BLaER1 treated with 17β-estradiol and CSF1 and Interleukin-3, amounts not matched to agents 10 nM and 100 nM (cell line): ENCODE results near the gene SPOCK2.

ENCODE experiments used
- H3K27ac ChIP-seq, 11 experiments: shearing (Covaris generic); formaldehyde crosslinking; 2 replicates each; pipeline ENCODE4 v1.8.1; 2022
- H3K27me3 ChIP-seq, 11 experiments: shearing (Covaris generic); formaldehyde crosslinking; 2 replicates each; pipeline ENCODE4 v1.8.1; 2022
- H3K36me3 ChIP-seq, 11 experiments: shearing (Covaris generic); formaldehyde crosslinking; 2 replicates each; pipeline ENCODE4 v1.8.1; 2022
- H3K4me1 ChIP-seq, 10 experiments: shearing (Covaris generic); formaldehyde crosslinking; 2 replicates each; pipeline ENCODE4 v1.8.1; 2022
- H3K4me2 ChIP-seq, 11 experiments: shearing (Covaris generic); formaldehyde crosslinking; 2 replicates each; pipeline ENCODE4 v1.8.1; 2022
- H3K4me3 ChIP-seq, 10 experiments: shearing (Covaris generic); formaldehyde crosslinking; 2 replicates each; pipeline ENCODE4 v1.8.1; 2022
- H3K9ac ChIP-seq, 11 experiments: shearing (Covaris generic); formaldehyde crosslinking; 2 replicates each; pipeline ENCODE4 v1.8.1; 2022
- H3K9me3 ChIP-seq, 11 experiments: shearing (Covaris generic); formaldehyde crosslinking; replicated peaks in 1 of 11; 2 replicates each; pipeline ENCODE4 v1.8.1; 2022
- H4K20me1 ChIP-seq, 11 experiments: shearing (Covaris generic); formaldehyde crosslinking; 2 replicates each; pipeline ENCODE4 v1.8.1; 2022
- Cebpa-rat ChIP-seq, 11 experiments: shearing (Covaris generic); IDR thresholded peaks; 2 replicates each; pipeline ENCODE4 v1.8.1; 2022

The SPOCK2 gene

GRCh38 chr10:72015841-72016240 is 72.5 kb downstream of the SPOCK2 start:
- Histone ChIP-seq H3K4me2 (peak overlapping the region; percentile 46 to 96 (median 86); a peak in 20 of 22 replicates), H3K4me3 (no peak overlapping the region), H3K27ac (no peak overlapping the region), H3K9me3 (no peaks in the 10 kb centered on the region), H3K9ac (no peak overlapping the region), H4K20me1 (no peaks in the 10 kb centered on the region), H3K4me1 (peaks cover 16 to 72% (median 64%) of the 10 kb centered on the region in 10 experiments), H3K36me3 (no peaks in the 10 kb centered on the region), H3K27me3 (no peaks in the 10 kb centered on the region)
- no peak for TF ChIP-seq Cebpa-rat (IDR thresholded peaks at IDR 0.05)

- peak overlapping the region in 1 of 11 experiments; percentile 24; a peak in 1 of 22 replicates for H3K9ac ChIP-seq
- peak in 8 of 11 experiments; percentile 10 to 79 (median 42); a peak in 5 of 22 replicates for TF ChIP-seq Cebpa-rat (IDR thresholded peaks at IDR 0.05)
- H3K27me3 ChIP-seq = no peaks in the 10 kb centered on the region
- H3K4me2 ChIP-seq = peak overlapping the region in 10 of 11 experiments; percentile 30 to 96 (median 86); a peak in 19 of 22 replicates
- no peaks in the 10 kb centered on the region for H3K9me3 ChIP-seq
- H3K4me1 ChIP-seq = peaks cover 25 to 80% (median 73%) of the 10 kb centered on the region in 10 experiments
- no peak overlapping the region for H3K4me3 ChIP-seq
- peak overlapping the region in 1 of 11 experiments; percentile 15; a peak in 1 of 22 replicates for H3K27ac ChIP-seq
- no peaks in the 10 kb centered on the region for H3K36me3 ChIP-seq
- no peaks in the 10 kb centered on the region for H4K20me1 ChIP-seq
Observed at GRCh38 chr10:72014785-72015480, 73.4 kb downstream of the SPOCK2 start.

DNA sequence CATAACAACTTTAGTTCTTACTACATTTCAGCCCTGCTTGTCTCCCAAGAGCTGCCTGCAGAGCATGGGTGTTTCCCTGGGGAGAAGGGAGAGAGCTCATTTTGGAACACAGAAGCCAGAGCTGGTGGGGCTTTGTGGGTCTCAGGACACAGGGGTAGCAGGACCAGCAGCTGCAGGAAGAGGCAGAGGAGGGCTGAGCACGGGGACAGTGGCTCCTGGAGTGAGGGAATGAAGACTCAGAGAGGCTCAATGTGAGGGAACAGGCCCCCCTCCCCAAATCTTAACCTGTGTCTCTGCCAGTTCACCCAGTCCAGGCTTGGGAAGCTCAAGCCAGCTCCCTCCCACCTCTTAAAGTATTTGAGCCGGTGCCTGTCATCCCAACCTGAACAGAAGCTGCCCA is 74.2 kb downstream of the SPOCK2 start:
- no peaks in the 10 kb centered on the region for H3K27me3 ChIP-seq
- H3K4me1 ChIP-seq = peaks cover 32 to 87% (median 80%) of the 10 kb centered on the region in 10 experiments
- no peak overlapping the region for H3K4me3 ChIP-seq
- no peaks in the 10 kb centered on the region for H4K20me1 ChIP-seq
- peak overlapping the region in 6 of 11 experiments; percentile 7 to 56 (median 34); a peak in 4 of 22 replicates for H3K9ac ChIP-seq
- H3K27ac ChIP-seq = peak overlapping the region in 3 of 11 experiments; percentile 25 to 41 (median 38); a peak in 6 of 22 replicates
- TF ChIP-seq Cebpa-rat (IDR thresholded peaks at IDR 0.05) = no peak
- H3K4me2 ChIP-seq = peak overlapping the region in 9 of 11 experiments; percentile 61 to 96 (median 86); a peak in 18 of 22 replicates
- H3K9me3 ChIP-seq = no peaks in the 10 kb centered on the region
- H3K36me3 ChIP-seq = no peaks in the 10 kb centered on the region

DNA sequence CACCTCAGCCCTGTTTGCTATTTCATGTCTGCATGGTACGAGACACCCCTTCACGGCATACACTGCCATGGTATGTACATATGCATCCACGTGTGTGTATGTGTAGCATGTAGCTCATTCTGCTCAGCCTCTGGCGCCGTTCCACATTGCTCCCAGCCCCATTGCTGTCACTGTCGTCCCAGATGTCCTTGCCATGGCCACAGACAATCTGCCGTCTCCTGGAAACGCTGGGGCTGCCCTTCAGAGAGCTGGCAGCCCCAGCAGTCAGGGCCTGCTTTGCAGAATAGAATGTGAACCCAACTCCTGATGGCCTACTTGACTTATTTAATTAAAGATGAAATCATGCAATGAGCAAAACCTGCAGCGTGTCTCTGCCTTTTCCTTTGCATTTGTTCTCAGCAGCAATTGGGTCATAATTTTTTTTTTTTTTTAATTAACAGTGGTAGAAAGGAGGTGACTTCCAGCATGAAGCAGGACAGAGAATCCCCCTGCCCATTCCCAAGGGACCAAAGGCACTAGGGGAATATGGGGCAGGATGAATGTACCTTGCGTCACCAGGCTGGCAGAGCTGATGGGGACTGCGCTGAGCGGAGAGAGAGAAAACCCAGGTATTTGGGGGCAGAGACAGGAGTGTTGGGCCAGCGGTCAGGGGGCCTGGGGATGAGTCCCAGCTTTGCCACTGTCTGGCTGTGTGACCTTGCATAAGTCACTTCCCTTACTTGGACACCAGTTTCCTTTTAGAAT is 75.0 kb downstream of the SPOCK2 start:
- Histone ChIP-seq H3K4me3 (no peak overlapping the region), H3K4me1 (peaks cover 35 to 96% (median 88%) of the 10 kb centered on the region in 10 experiments)

DNA sequence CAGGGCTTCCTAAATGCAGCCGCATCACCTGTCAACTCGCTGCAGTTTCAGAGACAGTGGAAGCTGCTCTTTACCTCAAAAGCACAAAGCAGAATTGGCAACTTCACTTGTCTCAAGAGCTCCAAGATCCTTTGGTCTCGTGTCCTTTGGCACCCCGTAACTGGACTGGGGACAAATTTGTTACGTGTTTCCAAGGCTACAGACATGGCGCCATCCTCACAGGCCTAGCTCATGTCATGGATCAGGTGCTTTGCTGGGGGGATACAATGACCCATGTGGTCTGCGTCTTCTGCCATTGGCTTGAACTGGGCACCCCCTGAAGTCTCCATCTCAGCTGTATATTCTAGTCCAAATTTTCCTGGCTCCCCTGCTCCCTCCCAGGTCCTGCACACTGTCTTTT is 75.6 kb downstream of the SPOCK2 start:
- H3K27me3 ChIP-seq = no peaks in the 10 kb centered on the region
- no peak for TF ChIP-seq Cebpa-rat (IDR thresholded peaks at IDR 0.05)
- H3K9me3 ChIP-seq = peaks cover 0 to 6% (median 3%) of the 10 kb centered on the region in 11 experiments; a peak in 14 of 22 replicates
- no peak overlapping the region for H3K9ac ChIP-seq
- no peak overlapping the region for H3K4me3 ChIP-seq
- H3K4me1 ChIP-seq = peaks cover 35 to 99% (median 94%) of the 10 kb centered on the region in 10 experiments
- H4K20me1 ChIP-seq = no peaks in the 10 kb centered on the region
- peaks cover 0 to 7% (median 0%) of the 10 kb centered on the region in 11 experiments; a peak in 3 of 22 replicates for H3K36me3 ChIP-seq
- H3K4me2 ChIP-seq = peak overlapping the region in 8 of 11 experiments; percentile 66 to 96 (median 88); a peak in 16 of 22 replicates
- H3K27ac ChIP-seq = no peak overlapping the region

More for the DNA sequence above, 75.0 kb downstream of the SPOCK2 start:
- Histone ChIP-seq H3K36me3 (peaks cover 0 to 1% (median 0%) of the 10 kb centered on the region in 11 experiments; a peak in 2 of 22 replicates), H3K27ac (peak overlapping the region in 1 of 11 experiments; percentile 38; a peak in 1 of 22 replicates), H3K9ac (peak overlapping the region in 3 of 11 experiments; percentile 37 to 56 (median 43); a peak in 1 of 22 replicates), H3K27me3 (no peaks in the 10 kb centered on the region), H3K9me3 (peaks cover 0 to under 1% (median 0%) of the 10 kb centered on the region in 11 experiments; a peak in 2 of 22 replicates), H3K4me2 (peak overlapping the region in 10 of 11 experiments; percentile 9 to 96 (median 86); a peak in 19 of 22 replicates), H4K20me1 (no peaks in the 10 kb centered on the region)
- no peak for TF ChIP-seq Cebpa-rat (IDR thresholded peaks at IDR 0.05)

DNA sequence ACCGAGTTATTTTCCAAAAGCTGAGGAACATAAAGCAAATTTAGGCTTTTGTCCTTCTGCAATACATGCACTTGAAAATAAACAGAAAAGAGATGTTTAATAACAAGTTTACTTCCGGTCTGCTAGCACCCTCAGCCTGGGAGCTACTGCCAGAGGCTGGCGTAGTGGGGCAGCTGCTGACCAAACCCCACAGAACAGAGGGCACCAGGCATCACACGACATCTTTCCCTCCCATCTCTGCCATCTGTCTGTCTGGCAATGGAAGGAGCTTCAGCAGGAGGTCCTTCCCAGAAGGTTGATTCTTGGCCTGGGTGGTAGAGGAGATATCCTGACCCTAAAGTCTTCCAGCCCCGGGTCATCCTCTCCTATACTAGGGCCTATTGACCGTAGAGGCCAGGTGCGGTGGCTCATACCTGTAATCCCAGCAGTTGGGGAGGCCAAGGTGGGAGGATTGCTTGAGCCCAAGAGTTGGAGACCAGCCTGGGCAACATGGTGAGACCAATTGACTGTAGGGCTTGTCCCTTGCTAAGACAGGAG is 76.3 kb downstream of the SPOCK2 start:
- Histone ChIP-seq H4K20me1 (no peaks in the 10 kb centered on the region), H3K27ac (no peak overlapping the region), H3K4me3 (no peak overlapping the region), H3K4me1 (peaks cover 34 to 100% (median 96%) of the 10 kb centered on the region in 10 experiments), H3K4me2 (peak overlapping the region in 9 of 11 experiments; percentile 81 to 96 (median 86); a peak in 16 of 22 replicates), H3K9ac (no peak overlapping the region), H3K9me3 (peaks cover 0 to 13% (median 10%) of the 10 kb centered on the region in 11 experiments; a peak in 16 of 22 replicates), H3K27me3 (no peaks in the 10 kb centered on the region), H3K36me3 (peaks cover 0 to 13% (median 0%) of the 10 kb centered on the region in 11 experiments; a peak in 3 of 22 replicates)
- no peak for TF ChIP-seq Cebpa-rat (IDR thresholded peaks at IDR 0.05)

DNA sequence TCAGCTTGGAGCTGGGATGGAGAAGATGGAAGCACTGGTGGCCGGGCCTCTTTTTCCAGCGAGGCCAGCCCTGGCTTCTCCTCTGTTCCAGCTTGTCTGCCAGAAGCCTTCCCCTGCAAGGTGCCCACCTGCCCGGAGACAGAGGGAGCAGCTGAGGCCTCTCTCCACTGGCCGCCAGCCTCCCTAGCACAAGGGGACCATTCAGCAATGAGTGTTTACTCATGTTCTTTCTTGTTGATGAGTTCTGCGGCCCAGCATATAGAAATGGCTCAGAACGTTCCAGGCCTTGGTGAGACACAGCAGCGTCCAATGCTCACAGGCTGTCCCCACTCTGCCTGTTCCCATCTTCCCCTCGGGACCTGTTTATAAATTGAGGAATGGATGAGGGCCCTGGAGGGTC is 76.9 kb downstream of the SPOCK2 start:
- no peak for TF ChIP-seq Cebpa-rat (IDR thresholded peaks at IDR 0.05)
- peaks cover 0 to 13% (median 0%) of the 10 kb centered on the region in 11 experiments; a peak in 3 of 22 replicates for H3K36me3 ChIP-seq
- no peak overlapping the region; a peak in 2 of 20 replicates for H3K4me3 ChIP-seq
- peaks cover 34 to 100% (median 96%) of the 10 kb centered on the region in 10 experiments for H3K4me1 ChIP-seq
- H3K9ac ChIP-seq = no peak overlapping the region
- H3K27ac ChIP-seq = peak overlapping the region in 4 of 11 experiments; percentile 86 to 92 (median 89); a peak in 2 of 22 replicates
- H3K9me3 ChIP-seq = peaks cover 0 to 13% (median 10%) of the 10 kb centered on the region in 11 experiments; a peak in 16 of 22 replicates
- no peaks in the 10 kb centered on the region for H3K27me3 ChIP-seq
- H4K20me1 ChIP-seq = no peaks in the 10 kb centered on the region
- peak overlapping the region in 10 of 11 experiments; percentile 51 to 92 (median 86); a peak in 19 of 22 replicates for H3K4me2 ChIP-seq

DNA sequence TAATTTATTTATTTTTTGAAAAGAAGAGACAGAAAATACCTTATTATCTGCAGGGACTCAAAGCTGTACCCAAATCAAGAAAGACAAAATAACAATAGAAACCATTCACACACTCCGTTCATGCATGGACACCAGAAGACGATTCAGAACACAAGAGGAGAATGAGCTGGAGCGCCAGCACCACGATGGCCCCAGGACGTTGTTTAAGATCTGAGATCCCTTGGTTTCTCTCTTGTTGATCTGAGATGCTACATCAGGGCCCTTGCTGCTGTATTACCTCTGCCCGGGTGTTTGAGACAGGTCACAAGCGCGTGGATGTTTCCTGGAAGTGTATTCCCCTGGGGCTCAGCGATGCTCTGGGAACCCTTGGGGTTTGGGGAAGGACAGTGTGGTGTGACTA is 77.3 kb downstream of the SPOCK2 start:
- peak overlapping the region in 10 of 11 experiments; percentile 51 to 92 (median 86); a peak in 19 of 22 replicates for H3K4me2 ChIP-seq
- peaks cover 0 to 13% (median 10%) of the 10 kb centered on the region in 11 experiments; a peak in 16 of 22 replicates for H3K9me3 ChIP-seq
- no peak for TF ChIP-seq Cebpa-rat (IDR thresholded peaks at IDR 0.05)
- H3K36me3 ChIP-seq = peaks cover 0 to 13% (median 0%) of the 10 kb centered on the region in 11 experiments; a peak in 3 of 22 replicates
- H4K20me1 ChIP-seq = no peaks in the 10 kb centered on the region
- peaks cover 32 to 100% (median 96%) of the 10 kb centered on the region in 10 experiments for H3K4me1 ChIP-seq
- no peaks in the 10 kb centered on the region for H3K27me3 ChIP-seq
- H3K4me3 ChIP-seq = no peak overlapping the region; a peak in 2 of 20 replicates
- peak overlapping the region in 6 of 11 experiments; percentile 86 to 92 (median 89); a peak in 7 of 22 replicates for H3K27ac ChIP-seq
- H3K9ac ChIP-seq = peak overlapping the region in 1 of 11 experiments; percentile 79; a peak in 1 of 22 replicates
